Gastrocnemius medialis (tissue), 4 donors: Measurements from ENCODE around the gene ELF5. TPM values are rescaled to one million over a fixed set of nuclear protein-coding genes. Genes with fewer than 3 reads are reported as not detected.
A peak's percentile ranks its signal among the peaks of the same experiment; 100 is the strongest.

ENCODE experiments used
- ATAC-seq, 2 donors: fragments of 150-250 bp; one replicate each; pipeline ENCODE4 v1.9.1; 2016
- DNase-seq, 2 donors: peaks; one replicate each; pipeline ENCODE4 v3.0.0-alpha.2; 2019
- H3K27ac ChIP-seq, 4 donors: fragments of 200-600 bp; sonication (generic); 1 replicate in 1 of 4; 2 replicates in 3 of 4; pipeline ENCODE4 v1.5.1; 2016 to 2018; ENCODE audit warnings: mild to moderate bottlenecking in 2 of 4, moderate library complexity in 1 of 4
- H3K27me3 ChIP-seq, 3 donors: fragments of 200-600 bp; sonication (generic) in 2 of 3; 1 replicate in 1 of 3; 2 replicates in 2 of 3; pipeline versions ENCODE4 v1.5.1 to v1.6.0; 2016 to 2019; ENCODE audit warnings: mild to moderate bottlenecking in 1 of 3, moderate library complexity in 1 of 3
- H3K36me3 ChIP-seq, 2 donors: fragments of 200-600 bp; sonication (generic) in 1 of 2; one replicate each; pipeline ENCODE4 v1.5.1; 2017 to 2018
- H3K4me1 ChIP-seq, 2 donors: fragments of 200-600 bp; sonication (generic) in 1 of 2; one replicate each; pipeline ENCODE4 v1.5.1; 2016 to 2017; ENCODE audit warnings: mild to moderate bottlenecking in 2 of 2
- H3K4me3 ChIP-seq, 4 donors: fragments of 200-600 bp; sonication (generic) in 3 of 4; 1 replicate in 1 of 4; 2 replicates in 3 of 4; pipeline ENCODE4 v1.5.1; 2016 to 2019; ENCODE audit warnings: mild to moderate bottlenecking in 2 of 4
- H3K9me3 ChIP-seq, 3 donors: fragments of 200-600 bp; sonication (generic) in 2 of 3; 1 replicate in 1 of 3; 2 replicates in 2 of 3; pipeline ENCODE4 v1.5.1; 2016 to 2019
- POLR2A ChIP-seq, 2 donors: fragments of 450-650 bp; IDR thresholded peaks; one replicate each; pipeline ENCODE4 v1.6.1; 2017; ENCODE audit warnings: antibody characterized with exemption in 2 of 2, mild to moderate bottlenecking in 2 of 2, moderate library complexity in 2 of 2
- in situ Hi-C, 4 donors: fragments of 200-750 bp; cut with MboI; loops; one replicate each; pipeline versions ENCODE4 v1.15.0 to v1.8.0; 2017; ENCODE audit warnings: low sequenced_read_pairs in 4 of 4
- intact Hi-C: fragments of 100-400 bp; cut with DNase I; formaldehyde crosslinking; loops from one replicate; pipeline ENCODE4 v1.15.1; 2023; ENCODE audit warnings: low total_unique reads
- total RNA-seq, 4 donors: library from RNA; depleted of rRNA; stranded (reverse); fragments of >200 nt; gene quantifications; one replicate each; pipeline versions ENCODE4 v1.1.0 to v1.2.3, GENCODE V29; 2016
- TF ChIP-seq, protein P1 (sequence below), 5 experiments: fragments of 450-650 bp in 3 of 5; fragments of 200-600 bp in 2 of 5; sonication (generic) in 2 of 5; IDR thresholded peaks in 4 of 5; conservative IDR thresholded peaks in 1 of 5; 1 replicate in 4 of 5; 2 replicates in 1 of 5; pipeline ENCODE4 v1.5.1; 2016 to 2019; ENCODE audit warnings: antibody characterized with exemption in 5 of 5, mild to moderate bottlenecking in 3 of 5, moderate library complexity in 3 of 5

Gene ELF5
- total RNA-seq, 4 donors from 2014 or later: not detected

DNA sequence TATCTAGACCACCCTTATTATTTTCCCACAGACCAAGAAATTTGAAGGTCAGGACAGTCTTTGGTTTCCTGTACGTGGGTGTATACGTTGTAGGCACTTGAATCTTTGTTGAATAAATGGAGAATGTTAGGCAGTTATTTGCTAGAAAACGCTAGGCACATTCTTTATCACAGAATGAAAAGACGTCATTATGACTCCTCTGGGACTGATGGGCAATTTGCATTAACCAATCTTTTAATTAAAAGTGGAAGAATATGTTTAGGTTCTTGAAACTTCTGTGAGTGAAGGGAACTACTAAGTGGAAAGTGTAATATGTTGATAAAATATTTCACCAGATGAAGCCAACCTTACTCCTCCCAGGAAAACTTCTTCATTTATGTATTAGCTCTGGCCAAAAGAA lies 69.2 kb downstream of the ELF5 start:
- no peak for DNase-seq
- no peak for ATAC-seq
- no peak overlapping the region for H3K27ac ChIP-seq
- no peak overlapping the region for H3K4me3 ChIP-seq
- TF ChIP-seq, protein P1, sequence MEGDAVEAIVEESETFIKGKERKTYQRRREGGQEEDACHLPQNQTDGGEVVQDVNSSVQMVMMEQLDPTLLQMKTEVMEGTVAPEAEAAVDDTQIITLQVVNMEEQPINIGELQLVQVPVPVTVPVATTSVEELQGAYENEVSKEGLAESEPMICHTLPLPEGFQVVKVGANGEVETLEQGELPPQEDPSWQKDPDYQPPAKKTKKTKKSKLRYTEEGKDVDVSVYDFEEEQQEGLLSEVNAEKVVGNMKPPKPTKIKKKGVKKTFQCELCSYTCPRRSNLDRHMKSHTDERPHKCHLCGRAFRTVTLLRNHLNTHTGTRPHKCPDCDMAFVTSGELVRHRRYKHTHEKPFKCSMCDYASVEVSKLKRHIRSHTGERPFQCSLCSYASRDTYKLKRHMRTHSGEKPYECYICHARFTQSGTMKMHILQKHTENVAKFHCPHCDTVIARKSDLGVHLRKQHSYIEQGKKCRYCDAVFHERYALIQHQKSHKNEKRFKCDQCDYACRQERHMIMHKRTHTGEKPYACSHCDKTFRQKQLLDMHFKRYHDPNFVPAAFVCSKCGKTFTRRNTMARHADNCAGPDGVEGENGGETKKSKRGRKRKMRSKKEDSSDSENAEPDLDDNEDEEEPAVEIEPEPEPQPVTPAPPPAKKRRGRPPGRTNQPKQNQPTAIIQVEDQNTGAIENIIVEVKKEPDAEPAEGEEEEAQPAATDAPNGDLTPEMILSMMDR (IDR thresholded peaks at IDR 0.05 in 4 of 5, conservative IDR thresholded peaks at IDR 0.05 in 1 of 5): no peak
- TF ChIP-seq POLR2A (IDR thresholded peaks at IDR 0.05): no peak
- H3K9me3 ChIP-seq: no peaks in the 10 kb centered on the region
- intact Hi-C loops: no loop called here
- peaks cover 49 to 88% of the 10 kb centered on the region in 2 donors for H3K4me1 ChIP-seq
- no peaks in the 10 kb centered on the region for H3K27me3 ChIP-seq
- in situ Hi-C loops: no loop called here
- H3K36me3 ChIP-seq: peaks cover 0 to under 1% of the 10 kb centered on the region in 2 donors

DNA sequence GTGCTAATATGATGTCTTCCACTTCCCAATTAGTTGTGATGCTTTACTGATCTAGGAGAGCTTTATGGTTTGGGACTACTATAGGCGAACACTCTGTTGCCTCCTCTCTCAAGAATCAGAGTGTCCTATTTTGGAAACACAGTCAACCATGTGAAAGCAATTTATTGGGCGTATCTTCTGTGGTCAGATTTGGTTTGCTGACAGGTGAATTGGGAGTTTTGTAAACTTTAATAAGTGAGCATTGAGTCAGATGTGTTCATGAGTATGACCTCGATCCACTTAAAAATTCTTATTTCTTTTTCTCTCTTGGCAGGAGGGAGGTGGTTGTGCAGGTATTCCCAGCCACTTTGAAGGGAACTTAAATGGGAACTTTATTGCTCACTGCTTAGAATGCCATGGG lies 70.5 kb downstream of the ELF5 start:
- peaks cover 46 to 80% of the 10 kb centered on the region in 2 donors for H3K4me1 ChIP-seq
- H3K36me3 ChIP-seq: no peaks in the 10 kb centered on the region
- TF ChIP-seq, protein P1 (IDR thresholded peaks at IDR 0.05 in 4 of 5, conservative IDR thresholded peaks at IDR 0.05 in 1 of 5): no peak
- TF ChIP-seq POLR2A (IDR thresholded peaks at IDR 0.05): no peak
- no peak overlapping the region for H3K4me3 ChIP-seq
- ATAC-seq (no peak), DNase-seq (no peak)
- in situ Hi-C loops (no loop called here), intact Hi-C loops (no loop called here)
- no peaks in the 10 kb centered on the region for H3K9me3 ChIP-seq
- H3K27me3 ChIP-seq: no peaks in the 10 kb centered on the region
- no peak overlapping the region for H3K27ac ChIP-seq

DNA sequence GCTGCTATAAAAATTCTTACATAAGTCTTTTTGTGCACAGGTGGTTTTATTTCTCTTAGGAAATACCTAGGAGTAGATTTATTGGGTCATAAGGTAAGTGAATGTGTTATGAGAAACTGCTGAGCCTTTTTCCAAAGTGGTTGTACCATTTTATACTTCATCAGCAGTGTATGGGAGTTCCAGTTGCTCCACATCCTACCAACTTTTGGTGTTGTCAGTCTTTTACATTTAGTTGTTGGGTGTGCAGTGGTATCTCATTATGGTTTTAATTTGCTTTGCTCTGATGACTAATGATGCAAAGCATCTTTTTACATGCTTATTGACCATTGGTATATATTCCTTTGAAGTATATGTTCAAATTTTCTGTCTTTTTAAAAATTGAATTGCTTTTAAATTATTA lies 71.8 kb downstream of the ELF5 start:
- in situ Hi-C loops (no loop called here), intact Hi-C loops (no loop called here)
- no peak for TF ChIP-seq POLR2A (IDR thresholded peaks at IDR 0.05)
- TF ChIP-seq, protein P1 (IDR thresholded peaks at IDR 0.05 in 4 of 5, conservative IDR thresholded peaks at IDR 0.05 in 1 of 5): no peak
- Histone ChIP-seq H3K27ac (no peak overlapping the region), H3K9me3 (no peaks in the 10 kb centered on the region), H3K27me3 (no peaks in the 10 kb centered on the region), H3K36me3 (no peaks in the 10 kb centered on the region), H3K4me1 (peaks cover 38 to 73% of the 10 kb centered on the region in 2 donors), H3K4me3 (no peak overlapping the region)
- DNase-seq (no peak), ATAC-seq (no peak)

DNA sequence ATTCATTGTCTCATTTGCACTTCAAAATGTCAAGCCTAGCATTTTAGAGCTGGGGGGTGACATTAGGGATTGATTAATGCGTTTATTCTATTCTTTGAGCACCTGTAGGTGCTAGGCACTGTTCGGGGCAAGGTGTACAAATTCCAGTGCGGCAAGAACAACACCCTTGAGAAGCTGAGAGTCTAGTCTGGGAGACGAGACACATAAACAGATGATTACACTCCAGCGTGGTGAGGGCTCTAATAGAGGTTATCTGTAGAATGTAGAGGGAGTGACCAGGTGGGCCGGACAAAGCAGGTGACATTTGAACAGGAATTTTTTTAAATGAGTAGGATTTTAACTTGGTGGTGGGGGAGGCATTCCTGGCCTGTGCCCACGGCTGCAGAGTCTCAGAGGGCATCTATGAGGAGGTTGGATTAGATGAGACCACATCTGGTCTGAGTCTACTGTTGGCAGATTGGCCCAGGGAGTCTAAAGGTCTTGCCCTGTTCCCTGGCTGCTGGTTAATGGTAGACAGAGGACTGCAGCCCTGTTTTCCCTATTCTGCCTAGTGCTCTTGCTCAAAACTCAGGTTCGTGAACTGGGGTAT lies 73.9 kb downstream of the ELF5 start:
- DNase-seq (no peak), ATAC-seq (no peak)
- intact Hi-C loops (loop anchor here (2.0 to 10.0 kb wide), 4 partner anchors 29 to 1181 kb away; partner anchors contain the start of genes C11orf91 and NAT10), in situ Hi-C loops (no loop called here)
- Histone ChIP-seq H3K27me3 (no peaks in the 10 kb centered on the region), H3K4me1 (peaks cover 28 to 58% of the 10 kb centered on the region in 2 donors), H3K4me3 (peak overlapping the region; percentile 85 to 98 (median 89)), H3K36me3 (no peaks in the 10 kb centered on the region), H3K9me3 (no peaks in the 10 kb centered on the region), H3K27ac (peak overlapping the region; percentile 95 to 96 (median 96))
- TF ChIP-seq POLR2A (IDR thresholded peaks at IDR 0.05): no peak
- TF ChIP-seq, protein P1 (IDR thresholded peaks at IDR 0.05 in 4 of 5, conservative IDR thresholded peaks at IDR 0.05 in 1 of 5): no peak
